Adrenal gland (tissue), 12 donors: ENCODE data around the gene GRM3. TPM values are rescaled to one million over a fixed set of nuclear protein-coding genes. Genes with fewer than 3 reads are reported as not detected.

ENCODE experiments used
- DNase-seq, 7 donors: peaks; one replicate each; pipeline ENCODE4 v3.0.0-alpha.2; 2019 to 2020
- H3K27ac ChIP-seq, 5 donors: fragments of 200-600 bp; sonication (generic) in 4 of 5; 1 replicate in 3 of 5; 2 replicates in 2 of 5; pipeline versions ENCODE4 v1.5.1 to v1.8.0; 2016 to 2020; ENCODE audit warnings: mild to moderate bottlenecking in 1 of 5
- H3K27me3 ChIP-seq: fragments of 200-600 bp; 2 replicates; pipeline ENCODE4 v1.8.0; 2021
- H3K36me3 ChIP-seq, 2 donors: fragments of 200-600 bp; replicated peaks in 1 of 2; 1 replicate in 1 of 2; 2 replicates in 1 of 2; pipeline versions ENCODE4 v1.5.1 to v1.8.0; 2018 to 2022
- H3K4me1 ChIP-seq, 2 donors: fragments of 200-600 bp; replicated peaks in 1 of 2; 1 replicate in 1 of 2; 2 replicates in 1 of 2; pipeline versions ENCODE4 v1.5.1 to v1.8.0; 2018 to 2021
- H3K4me3 ChIP-seq, 4 donors: fragments of 200-600 bp; sonication (generic) in 3 of 4; one replicate each; pipeline ENCODE4 v1.5.1; 2016 to 2018
- H3K9me3 ChIP-seq, 3 donors: fragments of 200-600 bp; sonication (generic) in 1 of 3; replicated peaks in 1 of 3; 1 replicate in 2 of 3; 2 replicates in 1 of 3; pipeline versions ENCODE4 v1.5.1 to v1.8.0; 2016 to 2021
- POLR2A ChIP-seq, 2 donors: fragments of 450-650 bp; IDR thresholded peaks; one replicate each; pipeline ENCODE4 v1.6.1; 2017; ENCODE audit warnings: antibody characterized with exemption in 2 of 2, mild to moderate bottlenecking in 2 of 2, moderate library complexity in 1 of 2
- WGBS, 4 donors: extraction: QIAGEN DNeasy Blood & Tissue Kit in 2 of 4; methylation state at CpG; one replicate each; pipeline versions ENCODE4 v1.1.5 to v1.1.7; 2013 to 2017; 5-methylcytosine and 5-hydroxymethylcytosine counted together
- intact Hi-C, 2 donors: fragments of 100-400 bp; cut with DNase I; formaldehyde crosslinking; loops; one replicate each; pipeline versions ENCODE4 v1.14.1 to v1.15.0; 2022 to 2023
- polyA plus RNA-seq, 3 donors: library from polyadenylated mRNA; stranded (reverse); fragments of 200-250 nt in 2 of 3; fragments of 350-450 nt in 1 of 3; fragmentation: Illumina TruSeq in 1 of 3; extraction: RNeasy Lipid Tissue Mini Kit (QIAGEN cat#74804) in 1 of 3; gene quantifications; one replicate each; pipeline ENCODE4 v1.2.3, GENCODE V29; 2013 to 2014
- total RNA-seq, 9 donors: library from RNA; depleted of rRNA in 4 of 9; stranded (reverse); fragments of >200 nt in 4 of 9; fragments of 120-200 nt in 1 of 9; fragmentation: NEBNext Ultra II Directional in 1 of 9; extraction: Animal tissue kit (Norgen Biotek cat#: 25700) in 1 of 9; gene quantifications; one replicate each; pipeline versions ENCODE4 v1.1.0 to v1.2.4, GENCODE V29; 2013 to 2023
- TF ChIP-seq, protein P1 (sequence below), 6 experiments: fragments of 450-650 bp in 4 of 6; fragments of 200-600 bp in 2 of 6; sonication (generic) in 1 of 6; IDR thresholded peaks; 1 replicate in 5 of 6; 2 replicates in 1 of 6; pipeline versions ENCODE4 v1.5.1 to v1.8.0; 2016 to 2021; ENCODE audit warnings: antibody characterized with exemption in 6 of 6, mild to moderate bottlenecking in 2 of 6, moderate library complexity in 1 of 6
- donor health status: healthy with polysubstance abuse.
- donor health status: Bipolar disorder and iron deficiency.
- donor health status: DM: yes; HTN: yes; CAD: no.
- donor health status: DM: no; HTN: no; CAD: no.
- donor health status: DM: no; HTN: no; CAD: no.
- donor health status: DM: yes; HTN: yes; CAD: no.

GRM3 gene
- total and polyA plus RNA-seq, 12 donors, result 0.30 to 5.1 (median 1.8) TPM

DNA sequence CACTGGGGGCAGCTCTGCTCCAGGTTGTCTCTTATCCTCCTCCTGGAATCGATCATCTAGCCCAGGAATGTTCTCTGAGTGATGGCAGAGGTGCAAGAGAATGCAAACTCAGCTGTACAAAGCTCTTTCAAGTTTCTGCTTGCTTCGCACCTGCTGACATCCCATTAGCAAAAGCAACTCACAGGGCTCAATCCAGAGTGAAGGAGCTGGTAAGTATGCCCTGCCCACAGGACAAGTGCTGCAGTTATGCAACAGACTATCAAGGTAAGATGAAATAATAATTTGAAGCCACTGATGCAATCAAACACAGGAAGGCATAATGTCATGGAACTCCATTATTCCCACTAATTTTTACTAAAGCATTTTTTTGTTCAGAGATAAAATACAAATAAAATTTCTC lies 122.2 kb downstream of the GRM3 start:
- H3K27me3 ChIP-seq, result no peaks in the 10 kb centered on the region
- no peak for DNase-seq
- no peaks in the 10 kb centered on the region for H3K4me1 ChIP-seq
- H3K9me3 ChIP-seq, result no peaks in the 10 kb centered on the region
- no peak overlapping the region for H3K27ac ChIP-seq
- H3K4me3 ChIP-seq, result no peak overlapping the region
- no peaks in the 10 kb centered on the region for H3K36me3 ChIP-seq
- no peak for TF ChIP-seq POLR2A (IDR thresholded peaks at IDR 0.05)
- TF ChIP-seq, protein P1, sequence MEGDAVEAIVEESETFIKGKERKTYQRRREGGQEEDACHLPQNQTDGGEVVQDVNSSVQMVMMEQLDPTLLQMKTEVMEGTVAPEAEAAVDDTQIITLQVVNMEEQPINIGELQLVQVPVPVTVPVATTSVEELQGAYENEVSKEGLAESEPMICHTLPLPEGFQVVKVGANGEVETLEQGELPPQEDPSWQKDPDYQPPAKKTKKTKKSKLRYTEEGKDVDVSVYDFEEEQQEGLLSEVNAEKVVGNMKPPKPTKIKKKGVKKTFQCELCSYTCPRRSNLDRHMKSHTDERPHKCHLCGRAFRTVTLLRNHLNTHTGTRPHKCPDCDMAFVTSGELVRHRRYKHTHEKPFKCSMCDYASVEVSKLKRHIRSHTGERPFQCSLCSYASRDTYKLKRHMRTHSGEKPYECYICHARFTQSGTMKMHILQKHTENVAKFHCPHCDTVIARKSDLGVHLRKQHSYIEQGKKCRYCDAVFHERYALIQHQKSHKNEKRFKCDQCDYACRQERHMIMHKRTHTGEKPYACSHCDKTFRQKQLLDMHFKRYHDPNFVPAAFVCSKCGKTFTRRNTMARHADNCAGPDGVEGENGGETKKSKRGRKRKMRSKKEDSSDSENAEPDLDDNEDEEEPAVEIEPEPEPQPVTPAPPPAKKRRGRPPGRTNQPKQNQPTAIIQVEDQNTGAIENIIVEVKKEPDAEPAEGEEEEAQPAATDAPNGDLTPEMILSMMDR (IDR thresholded peaks at IDR 0.05), result no peak
- intact Hi-C loops, result no loop called here
- 74 to 88% (median 75%) methylated on average over 2 of the region's 2 CpGs for WGBS, 4 donors

DNA sequence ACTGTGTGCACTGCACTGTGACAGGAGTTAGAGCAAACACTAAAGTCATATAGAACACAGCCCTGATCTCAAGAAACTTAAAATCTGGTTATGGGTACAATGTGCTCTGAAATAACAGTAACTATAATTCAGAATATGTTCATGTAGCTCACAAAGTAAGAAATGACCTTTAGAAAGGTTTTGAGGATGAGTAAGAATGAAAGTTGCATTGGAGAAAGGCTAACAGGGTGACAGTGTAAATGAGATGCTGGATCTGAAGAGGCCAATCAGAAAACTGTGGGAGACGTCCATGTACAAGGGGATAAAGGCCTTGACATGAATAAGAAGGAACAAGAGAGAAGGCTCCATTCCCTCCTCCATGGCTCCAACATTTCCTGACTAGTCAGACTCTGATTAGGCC lies 124.7 kb downstream of the GRM3 start:
- Histone ChIP-seq H3K27ac (no peak overlapping the region), H3K4me3 (no peak overlapping the region)

DNA sequence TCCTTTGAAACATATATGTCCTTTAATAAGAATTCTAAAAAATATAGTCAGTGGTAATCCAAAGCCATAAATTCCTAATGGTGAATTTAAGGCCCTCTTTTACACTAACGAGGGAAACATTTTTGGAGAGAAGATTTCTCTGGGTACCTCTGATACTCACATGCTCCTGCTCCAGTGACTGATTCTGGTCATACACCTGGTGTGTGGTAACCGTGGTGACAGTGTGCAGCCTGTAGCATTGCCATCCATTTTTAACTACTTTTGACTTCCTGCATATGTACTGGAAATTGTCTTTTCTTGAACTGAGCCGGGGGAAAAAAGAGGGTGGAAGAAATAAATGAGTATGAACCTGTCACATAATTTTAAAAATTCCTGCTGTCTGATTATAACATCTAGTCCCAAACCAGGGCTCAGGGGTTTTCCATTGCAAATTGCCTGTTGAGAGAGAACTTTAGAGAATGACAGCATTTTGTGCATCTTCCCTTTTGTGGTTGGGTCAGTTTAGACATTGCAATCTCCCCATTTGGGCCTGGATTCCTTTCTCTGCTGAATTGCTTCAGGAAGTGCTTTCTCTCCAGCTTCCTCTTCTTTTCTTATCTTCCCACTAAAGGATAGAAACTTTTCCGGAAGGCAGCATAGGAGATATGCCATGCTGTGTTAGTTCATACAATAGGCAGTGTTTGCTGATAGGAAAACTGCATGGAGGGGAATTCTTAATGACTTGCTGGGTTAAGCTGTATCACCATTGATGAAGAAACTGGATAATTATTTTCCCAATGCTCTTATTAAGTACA lies 125.5 kb downstream of the GRM3 start:
- intact Hi-C loops, result no loop called here
- Histone ChIP-seq H3K27ac (no peak overlapping the region), H3K9me3 (no peaks in the 10 kb centered on the region), H3K36me3 (no peaks in the 10 kb centered on the region), H3K4me1 (no peaks in the 10 kb centered on the region), H3K4me3 (no peak overlapping the region), H3K27me3 (no peaks in the 10 kb centered on the region)
- no peak for DNase-seq
- TF ChIP-seq, protein P1 (IDR thresholded peaks at IDR 0.05), result no peak
- TF ChIP-seq POLR2A (IDR thresholded peaks at IDR 0.05), result no peak
- WGBS, 4 donors, result 78 to 81% (median 79%) methylated on average over 4 of the region's 4 CpGs

More for the DNA sequence above, 124.7 kb downstream of the GRM3 start:
- Histone ChIP-seq H3K9me3 (no peaks in the 10 kb centered on the region), H3K36me3 (no peaks in the 10 kb centered on the region), H3K4me1 (no peaks in the 10 kb centered on the region), H3K27me3 (no peaks in the 10 kb centered on the region)
- intact Hi-C loops, result no loop called here
- DNase-seq, result no peak
- 37 to 80% (median 52%) methylated on average over 1 of the region's 1 CpG for WGBS, 4 donors
- TF ChIP-seq, protein P1 (IDR thresholded peaks at IDR 0.05), result no peak
- TF ChIP-seq POLR2A (IDR thresholded peaks at IDR 0.05), result no peak

DNA sequence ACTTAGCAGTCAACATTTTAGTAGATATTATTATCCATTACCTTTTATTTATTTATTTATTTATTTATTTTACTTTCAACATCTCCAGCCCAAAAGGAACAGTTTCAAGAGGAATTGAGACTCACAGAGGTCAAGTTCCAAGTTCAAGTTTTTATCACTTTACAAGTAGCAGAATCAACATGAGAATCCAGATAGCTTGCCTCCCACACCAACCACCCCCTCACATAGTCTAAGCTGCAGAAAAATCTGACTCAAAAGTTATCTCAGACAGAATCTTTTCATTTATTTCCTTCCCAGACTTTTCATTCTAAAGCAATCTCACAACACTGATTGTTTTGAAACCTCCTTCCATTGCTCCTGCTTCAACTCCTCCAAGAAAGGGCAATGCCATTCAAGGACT lies 129.6 kb downstream of the GRM3 start:
- intact Hi-C loops, result no loop called here
- H3K27ac ChIP-seq, result no peak overlapping the region
- H3K4me1 ChIP-seq, result no peaks in the 10 kb centered on the region
- DNase-seq, result no peak
- H3K36me3 ChIP-seq, result no peaks in the 10 kb centered on the region
- no peak overlapping the region for H3K4me3 ChIP-seq
- no peaks in the 10 kb centered on the region for H3K9me3 ChIP-seq
- TF ChIP-seq, protein P1 (IDR thresholded peaks at IDR 0.05), result no peak
- no peak for TF ChIP-seq POLR2A (IDR thresholded peaks at IDR 0.05)
- H3K27me3 ChIP-seq, result no peaks in the 10 kb centered on the region
